Loucy (cell line): ENCODE measurements around the gene LCA5.

Experiments
- EZH2phosphoT487 ChIP-seq: fragments of 200-600 bp; IDR thresholded peaks from 2 replicates; pipeline ENCODE4 v1.6.1; 2018; ENCODE audit warnings: antibody characterized with exemption, mild to moderate bottlenecking, moderate library complexity, borderline replicate concordance
- TF ChIP-seq, protein P1 (sequence below): fragments of 200-600 bp; sonication (generic); conservative IDR thresholded peaks from 2 replicates; pipeline ENCODE4 v1.5.1; 2014; ENCODE audit warnings: mild to moderate bottlenecking, antibody characterized with exemption, low read length

DNA sequence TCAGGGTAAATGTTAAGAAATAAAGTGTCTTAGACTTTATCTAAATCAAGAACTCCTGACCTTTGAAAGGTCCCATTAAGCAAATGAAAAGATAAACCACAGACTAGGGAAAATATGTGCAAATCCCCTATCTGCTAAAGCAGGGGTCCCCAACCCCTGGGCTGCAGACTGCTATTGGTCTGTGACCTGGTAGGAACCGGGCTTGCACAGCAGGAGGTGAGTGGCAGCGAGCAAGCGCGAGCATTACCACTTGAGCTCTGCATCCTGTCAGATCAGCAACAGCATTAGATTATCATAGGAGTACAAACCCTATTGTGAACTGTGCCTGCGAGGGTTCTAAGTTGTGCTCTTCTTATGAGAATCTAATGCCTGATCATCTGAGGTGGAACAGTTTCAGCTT lies 42.4 kb downstream of the LCA5 start:
- TF ChIP-seq, protein P1, sequence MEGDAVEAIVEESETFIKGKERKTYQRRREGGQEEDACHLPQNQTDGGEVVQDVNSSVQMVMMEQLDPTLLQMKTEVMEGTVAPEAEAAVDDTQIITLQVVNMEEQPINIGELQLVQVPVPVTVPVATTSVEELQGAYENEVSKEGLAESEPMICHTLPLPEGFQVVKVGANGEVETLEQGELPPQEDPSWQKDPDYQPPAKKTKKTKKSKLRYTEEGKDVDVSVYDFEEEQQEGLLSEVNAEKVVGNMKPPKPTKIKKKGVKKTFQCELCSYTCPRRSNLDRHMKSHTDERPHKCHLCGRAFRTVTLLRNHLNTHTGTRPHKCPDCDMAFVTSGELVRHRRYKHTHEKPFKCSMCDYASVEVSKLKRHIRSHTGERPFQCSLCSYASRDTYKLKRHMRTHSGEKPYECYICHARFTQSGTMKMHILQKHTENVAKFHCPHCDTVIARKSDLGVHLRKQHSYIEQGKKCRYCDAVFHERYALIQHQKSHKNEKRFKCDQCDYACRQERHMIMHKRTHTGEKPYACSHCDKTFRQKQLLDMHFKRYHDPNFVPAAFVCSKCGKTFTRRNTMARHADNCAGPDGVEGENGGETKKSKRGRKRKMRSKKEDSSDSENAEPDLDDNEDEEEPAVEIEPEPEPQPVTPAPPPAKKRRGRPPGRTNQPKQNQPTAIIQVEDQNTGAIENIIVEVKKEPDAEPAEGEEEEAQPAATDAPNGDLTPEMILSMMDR: no peak
- TF ChIP-seq EZH2phosphoT487: no peak
